Amniotic epithelial cell (primary cell): ENCODE results near the gene PCDHB10.
A peak's percentile ranks its signal among the peaks of the same experiment; 100 is the strongest.
"Not testable (repeated sequence)": the region's sequence is repeated elsewhere in the genome, so short reads cannot be mapped to it uniquely, and the experiment has no call there.

Experiments used
- DNase-seq: peaks from one replicate; pipeline ENCODE4 v3.0.0-alpha.2; 2010; ENCODE audit warnings: low read depth

PCDHB10 gene

GRCh38 chr5:141188682-141189081, 3.5 kb upstream of the PCDHB10 start:
- not testable (repeated sequence) for DNase-seq

- not testable (repeated sequence) for DNase-seq
Observed at GRCh38 chr5:141189131-141189530, 3.0 kb upstream of the PCDHB10 start.

GRCh38 chr5:141194332-141194731, 2.2 kb downstream of the PCDHB10 start:
- not testable (repeated sequence) for DNase-seq

- no peak for DNase-seq
Observed at GRCh38 chr5:141196363-141196762, 4.2 kb downstream of the PCDHB10 start.

- no peak for DNase-seq
Observed at GRCh38 chr5:141199359-141200235, 7.4 kb downstream of the PCDHB10 start, which contains the start of gene PCDHB11. Gene PCDHB11 (plus strand): TSS chr5:141199627. CDS start chr5:141199775, 148 bp downstream.

GRCh38 chr5:141201126-141201525, 9.0 kb downstream of the PCDHB10 start:
- not testable (repeated sequence) for DNase-seq

GRCh38 chr5:141201646-141202045, 9.5 kb downstream of the PCDHB10 start:
- DNase-seq, result not testable (repeated sequence)

- DNase-seq, result no peak
Observed at GRCh38 chr5:141208478-141208877, 16.3 kb downstream of the PCDHB10 start, which contains the start of gene PCDHB12. Gene PCDHB12 (plus strand): TSS chr5:141208719. CDS start chr5:141208908, 189 bp downstream.

- not testable (repeated sequence) for DNase-seq
Observed at GRCh38 chr5:141210281-141210680, 18.1 kb downstream of the PCDHB10 start.

- DNase-seq, result not testable (repeated sequence)
Observed at GRCh38 chr5:141210849-141211248, 18.7 kb downstream of the PCDHB10 start.

- peak; percentile 19 for DNase-seq
Observed at GRCh38 chr5:141213656-141214339, 21.6 kb downstream of the PCDHB10 start, which contains the start of gene PCDHB13. Gene PCDHB13 (plus strand): TSS chr5:141213919. CDS start chr5:141214124, 205 bp downstream.

GRCh38 chr5:141214583-141214982, 22.4 kb downstream of the PCDHB10 start:
- not testable (repeated sequence) for DNase-seq

- not testable (repeated sequence) for DNase-seq
Observed at GRCh38 chr5:141215504-141215903, 23.4 kb downstream of the PCDHB10 start.

- not testable (repeated sequence) for DNase-seq
Observed at GRCh38 chr5:141216035-141216434, 23.9 kb downstream of the PCDHB10 start.

GRCh38 chr5:141223112-141223783, 31.1 kb downstream of the PCDHB10 start, which contains the start of gene PCDHB14:
Gene PCDHB14 (plus strand): TSS chr5:141223343. CDS start chr5:141223506, 163 bp downstream.
- DNase-seq, result peak; percentile 15

- not testable (repeated sequence) for DNase-seq
Observed at GRCh38 chr5:141224844-141225243, 32.7 kb downstream of the PCDHB10 start.

- not testable (repeated sequence) for DNase-seq
Observed at GRCh38 chr5:141225421-141225820, 33.3 kb downstream of the PCDHB10 start.

GRCh38 chr5:141234109-141234667, 42.0 kb downstream of the PCDHB10 start:
- peak; percentile 2 for DNase-seq

GRCh38 chr5:141235922-141236321, 43.8 kb downstream of the PCDHB10 start:
- not testable (repeated sequence) for DNase-seq

- no peak for DNase-seq
Observed at GRCh38 chr5:141236516-141237313, 44.6 kb downstream of the PCDHB10 start.

- DNase-seq, result no peak
Observed at GRCh38 chr5:141241496-141241895, 49.3 kb downstream of the PCDHB10 start.
